AG04449 (cell line): ENCODE data around the gene POU6F2.

Experiments
- CTCF ChIA-PET: fragments of 350-600 bp; formaldehyde crosslinking; extraction: SDS; loops from one replicate; lab custom pipeline; 2021; ENCODE audit warnings: antibody characterized with exemption; lab: Yijun Ruan, JAX
- POLR2A ChIA-PET: fragments of 400-600, 350-600 bp; formaldehyde crosslinking; extraction: SDS; loops from one replicate; lab custom pipeline; 2020; ENCODE audit warnings: antibody characterized with exemption, inconsistent platforms; lab: Yijun Ruan, JAX
- DNase-seq: peaks from one replicate; pipeline ENCODE4 v3.0.0-alpha.2; 2010; ENCODE audit warnings: low read depth, low spot score
- H3K4me3 ChIP-seq: 2 replicates; pipeline ENCODE4 v1.5.1; 2011; ENCODE audit warnings: low read depth, mild to moderate bottlenecking, control low read depth, low read length
- TF ChIP-seq, protein P1 (sequence below): IDR thresholded peaks from one replicate; pipeline ENCODE4 v1.5.1; 2011; ENCODE audit warnings: mild to moderate bottlenecking, moderate library complexity, low read length, control low read depth, inconsistent platforms; ENCODE audit not compliant: insufficient read depth; ENCODE audit errors: missing control alignments

Gene POU6F2

DNA sequence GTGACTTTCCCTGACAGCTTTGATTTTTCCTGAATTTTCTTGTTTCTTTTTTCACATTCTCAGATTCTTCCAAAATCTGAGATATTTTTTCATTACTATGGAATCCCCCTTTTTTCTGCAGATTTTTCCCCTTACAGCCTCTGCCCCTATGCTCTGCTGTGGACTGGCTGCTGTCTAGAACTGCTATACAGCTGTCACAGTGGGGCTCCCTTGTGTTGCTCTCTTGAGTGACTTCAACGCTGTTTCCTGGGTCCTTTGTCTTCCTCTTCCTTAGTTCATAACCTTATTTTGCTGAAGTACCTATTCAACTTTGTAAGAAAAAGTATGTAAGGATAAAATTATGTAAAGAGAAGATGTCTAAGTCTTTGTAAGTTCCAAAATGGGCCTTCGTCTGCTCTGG lies 354.4 kb downstream of the POU6F2 start:
- ChIA-PET CTCF (interaction anchor here (1.1 kb wide), 1 partner anchor 20 kb away, joined by 3 read pairs; no protein-coding TSS in a partner anchor), POLR2A (no interaction called here)
- no peak for DNase-seq
- H3K4me3 ChIP-seq, result no peak overlapping the region
- TF ChIP-seq, protein P1, sequence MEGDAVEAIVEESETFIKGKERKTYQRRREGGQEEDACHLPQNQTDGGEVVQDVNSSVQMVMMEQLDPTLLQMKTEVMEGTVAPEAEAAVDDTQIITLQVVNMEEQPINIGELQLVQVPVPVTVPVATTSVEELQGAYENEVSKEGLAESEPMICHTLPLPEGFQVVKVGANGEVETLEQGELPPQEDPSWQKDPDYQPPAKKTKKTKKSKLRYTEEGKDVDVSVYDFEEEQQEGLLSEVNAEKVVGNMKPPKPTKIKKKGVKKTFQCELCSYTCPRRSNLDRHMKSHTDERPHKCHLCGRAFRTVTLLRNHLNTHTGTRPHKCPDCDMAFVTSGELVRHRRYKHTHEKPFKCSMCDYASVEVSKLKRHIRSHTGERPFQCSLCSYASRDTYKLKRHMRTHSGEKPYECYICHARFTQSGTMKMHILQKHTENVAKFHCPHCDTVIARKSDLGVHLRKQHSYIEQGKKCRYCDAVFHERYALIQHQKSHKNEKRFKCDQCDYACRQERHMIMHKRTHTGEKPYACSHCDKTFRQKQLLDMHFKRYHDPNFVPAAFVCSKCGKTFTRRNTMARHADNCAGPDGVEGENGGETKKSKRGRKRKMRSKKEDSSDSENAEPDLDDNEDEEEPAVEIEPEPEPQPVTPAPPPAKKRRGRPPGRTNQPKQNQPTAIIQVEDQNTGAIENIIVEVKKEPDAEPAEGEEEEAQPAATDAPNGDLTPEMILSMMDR, result no peak

DNA sequence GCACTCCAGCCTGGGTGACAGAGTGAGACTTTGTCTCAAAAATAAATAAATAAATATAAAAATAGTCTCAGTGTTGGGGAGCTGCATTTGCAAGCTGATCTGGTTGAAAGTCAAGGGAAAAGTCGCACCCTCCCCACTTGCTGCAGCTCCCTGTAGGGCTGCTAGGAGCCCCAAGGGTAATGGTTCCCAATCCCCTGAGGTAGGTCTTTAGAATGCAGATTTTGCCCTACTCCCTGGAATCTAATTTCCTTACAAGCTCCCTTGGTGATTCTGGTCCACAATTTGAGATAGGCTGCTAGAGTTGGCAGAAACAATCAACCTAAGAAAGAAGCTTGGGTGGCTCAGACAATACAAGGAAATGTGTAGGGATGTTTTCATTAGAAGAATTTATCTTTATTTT lies 356.0 kb downstream of the POU6F2 start:
- TF ChIP-seq, protein P1, result no peak
- ChIA-PET POLR2A (no interaction called here), CTCF (no interaction called here)
- DNase-seq, result no peak
- H3K4me3 ChIP-seq, result no peak overlapping the region

DNA sequence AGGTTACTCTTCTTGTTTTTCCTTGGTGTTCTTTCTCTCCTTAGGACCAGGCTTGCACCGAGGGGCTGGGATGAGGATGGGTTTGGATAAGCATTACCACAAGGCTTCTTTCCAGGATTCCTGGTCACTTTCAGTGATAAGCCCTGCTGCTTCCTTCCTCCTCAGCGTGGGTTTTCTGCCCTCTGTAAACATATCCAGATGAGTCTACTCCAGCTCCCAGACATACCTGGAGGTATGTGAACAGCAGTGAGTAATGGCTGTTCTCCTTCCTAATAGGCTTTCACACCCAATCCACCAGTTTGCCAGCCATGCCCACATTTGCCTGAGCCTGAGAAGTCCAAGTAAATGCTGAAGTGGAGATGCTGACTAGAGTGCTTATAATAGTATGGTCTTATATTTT lies 358.7 kb downstream of the POU6F2 start:
- CTCF ChIA-PET, result no interaction called here
- no peak overlapping the region for H3K4me3 ChIP-seq
- no peak for DNase-seq
- TF ChIP-seq, protein P1, result no peak
- POLR2A ChIA-PET, result no interaction called here

DNA sequence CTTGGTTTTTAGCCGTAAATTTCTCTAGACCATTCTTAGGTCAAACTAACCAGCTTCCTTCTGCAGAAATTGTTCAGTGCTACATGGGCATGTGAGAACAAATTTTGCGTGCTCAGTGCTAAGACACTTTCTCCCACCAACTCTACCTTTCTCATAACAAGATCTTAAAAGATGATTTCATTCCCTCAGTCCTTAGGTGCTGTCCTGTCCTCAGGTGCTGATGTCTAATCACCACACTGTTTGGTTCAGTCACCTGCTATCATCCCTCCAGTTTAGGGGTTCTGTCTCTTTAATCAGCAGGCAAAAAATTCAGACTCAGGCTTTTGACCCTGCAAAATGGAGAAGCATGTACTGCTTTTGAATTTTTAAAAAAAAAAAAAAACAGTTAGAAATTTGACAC lies 361.0 kb downstream of the POU6F2 start:
- ChIA-PET POLR2A (no interaction called here), CTCF (no interaction called here)
- TF ChIP-seq, protein P1, result no peak
- no peak overlapping the region for H3K4me3 ChIP-seq
- DNase-seq, result no peak

DNA sequence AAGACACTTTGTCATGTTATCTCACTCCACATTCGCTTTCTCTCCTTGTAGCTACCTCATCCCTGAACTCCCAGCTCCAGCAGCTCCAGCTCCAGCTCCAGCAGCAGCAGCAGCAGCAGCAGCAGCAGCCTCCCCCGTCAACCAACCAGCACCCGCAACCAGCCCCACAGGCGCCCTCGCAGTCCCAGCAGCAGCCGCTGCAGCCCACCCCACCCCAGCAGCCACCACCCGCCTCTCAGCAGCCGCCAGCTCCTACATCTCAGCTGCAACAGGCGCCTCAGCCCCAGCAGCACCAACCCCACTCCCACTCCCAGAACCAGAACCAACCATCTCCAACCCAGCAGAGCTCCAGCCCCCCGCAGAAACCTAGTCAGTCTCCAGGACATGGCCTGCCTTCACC lies 361.9 kb downstream of the POU6F2 start:
- POLR2A ChIA-PET, result no interaction called here
- TF ChIP-seq, protein P1, result no peak
- no peak overlapping the region for H3K4me3 ChIP-seq
- CTCF ChIA-PET, result no interaction called here
- DNase-seq, result no peak

DNA sequence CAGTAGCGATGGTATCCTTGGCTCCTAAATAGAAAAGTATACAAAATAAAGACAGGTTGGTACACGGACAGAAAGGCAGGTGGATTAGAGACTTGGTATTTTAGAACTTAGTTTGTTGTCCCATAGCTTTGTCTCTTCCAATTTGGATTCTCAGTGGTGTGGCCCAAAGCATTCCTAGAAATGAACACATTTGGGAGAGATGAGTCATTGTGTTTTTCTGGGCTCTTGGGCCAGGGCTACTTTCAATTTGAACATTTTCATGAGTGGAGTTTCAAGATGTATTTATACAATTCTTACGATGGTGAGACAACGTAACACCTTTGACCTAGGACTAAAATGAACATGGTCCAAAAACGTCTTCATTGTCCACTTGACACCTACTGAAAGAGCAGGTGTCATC lies 363.4 kb downstream of the POU6F2 start:
- ChIA-PET CTCF (no interaction called here), POLR2A (no interaction called here)
- TF ChIP-seq, protein P1, result no peak
- no peak for DNase-seq
- no peak overlapping the region for H3K4me3 ChIP-seq

DNA sequence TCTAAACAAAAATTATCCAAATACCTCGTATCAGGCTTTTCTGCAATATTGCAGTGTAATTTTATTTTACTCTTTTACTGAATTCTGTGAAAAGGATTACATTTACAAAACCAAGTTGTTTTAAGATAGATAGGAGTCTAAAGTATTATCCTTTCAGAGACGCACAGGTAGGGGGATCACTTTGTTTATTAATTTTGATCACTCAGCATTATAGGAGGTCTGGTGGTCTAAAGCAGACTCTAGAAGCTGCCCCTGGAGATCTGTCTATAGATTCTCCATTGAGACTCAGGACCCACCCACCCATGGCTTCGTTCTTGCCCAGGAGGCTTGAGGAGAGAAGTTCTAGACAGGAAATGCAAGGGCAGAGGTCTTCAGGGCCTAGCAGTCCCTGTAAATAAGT lies 365.1 kb downstream of the POU6F2 start:
- DNase-seq, result no peak
- TF ChIP-seq, protein P1, result no peak
- no peak overlapping the region for H3K4me3 ChIP-seq
- POLR2A ChIA-PET, result no interaction called here
- CTCF ChIA-PET, result no interaction called here
